ENCODE measurements around the gene COL9A3. TPM values are rescaled to one million over a fixed set of nuclear protein-coding genes. Genes with fewer than 3 reads are reported as not detected.

Gene COL9A3
- total RNA-seq, 1 experiment from 2014 or later, result 46.6 TPM

DNA sequence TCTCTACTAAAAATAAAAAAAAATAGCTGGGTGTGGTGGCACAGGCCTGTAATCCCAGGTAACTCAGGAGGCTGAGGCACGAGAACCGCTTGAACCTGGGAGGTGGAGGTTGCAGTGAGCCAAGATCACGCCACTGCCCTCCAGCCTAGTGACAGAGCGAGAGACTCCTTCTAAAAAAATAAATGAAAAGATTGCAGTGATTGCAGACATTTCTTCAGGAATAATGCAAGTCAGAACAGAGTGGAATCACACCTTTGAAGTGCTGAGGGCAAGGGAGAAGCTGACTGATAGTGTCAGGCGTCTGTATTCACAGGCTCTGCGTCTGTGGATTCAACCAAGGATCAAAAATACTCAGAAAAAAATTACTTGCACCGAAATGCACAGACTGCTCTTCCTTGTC lies 47.4 kb downstream of the COL9A3 start:
- intact Hi-C loops (cut with micrococcal nuclease; ENCODE audit: unreplicated experiment), result no loop called here
- no peaks in the 10 kb centered on the region for H3K9me3 ChIP-seq (ENCODE audit: control insufficient read depth, insufficient read depth, low read depth, low read length)
- CTCF ChIA-PET, result no interaction called here
- H3K4me3 ChIP-seq (ENCODE audit: low read depth in 2 of 2, low read length in 2 of 2), result no peak overlapping the region
- H3K27ac ChIP-seq (ENCODE audit: low read length), result no peak overlapping the region
- ATAC-seq, result no peak
- H3K27me3 ChIP-seq (ENCODE audit: control insufficient read depth, insufficient read depth, low read length), result no peaks in the 10 kb centered on the region
- no peak for DNase-seq (ENCODE audit: low read depth, low spot score)
- no peak for TF ChIP-seq POLR2AphosphoS5 (IDR thresholded peaks at IDR 0.05; ENCODE audit: low read depth, low read length)
- TF ChIP-seq TCF7L2 (IDR thresholded peaks at IDR 0.05; ENCODE audit: low read depth, low read length), result no peak
- TF ChIP-seq SIN3A (IDR thresholded peaks at IDR 0.05; ENCODE audit: borderline replicate concordance, insufficient read depth, low read depth, low read length), result no peak
- TF ChIP-seq, protein P1, sequence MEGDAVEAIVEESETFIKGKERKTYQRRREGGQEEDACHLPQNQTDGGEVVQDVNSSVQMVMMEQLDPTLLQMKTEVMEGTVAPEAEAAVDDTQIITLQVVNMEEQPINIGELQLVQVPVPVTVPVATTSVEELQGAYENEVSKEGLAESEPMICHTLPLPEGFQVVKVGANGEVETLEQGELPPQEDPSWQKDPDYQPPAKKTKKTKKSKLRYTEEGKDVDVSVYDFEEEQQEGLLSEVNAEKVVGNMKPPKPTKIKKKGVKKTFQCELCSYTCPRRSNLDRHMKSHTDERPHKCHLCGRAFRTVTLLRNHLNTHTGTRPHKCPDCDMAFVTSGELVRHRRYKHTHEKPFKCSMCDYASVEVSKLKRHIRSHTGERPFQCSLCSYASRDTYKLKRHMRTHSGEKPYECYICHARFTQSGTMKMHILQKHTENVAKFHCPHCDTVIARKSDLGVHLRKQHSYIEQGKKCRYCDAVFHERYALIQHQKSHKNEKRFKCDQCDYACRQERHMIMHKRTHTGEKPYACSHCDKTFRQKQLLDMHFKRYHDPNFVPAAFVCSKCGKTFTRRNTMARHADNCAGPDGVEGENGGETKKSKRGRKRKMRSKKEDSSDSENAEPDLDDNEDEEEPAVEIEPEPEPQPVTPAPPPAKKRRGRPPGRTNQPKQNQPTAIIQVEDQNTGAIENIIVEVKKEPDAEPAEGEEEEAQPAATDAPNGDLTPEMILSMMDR (IDR thresholded peaks at IDR 0.05), result no peak
- TF ChIP-seq, protein P2, sequence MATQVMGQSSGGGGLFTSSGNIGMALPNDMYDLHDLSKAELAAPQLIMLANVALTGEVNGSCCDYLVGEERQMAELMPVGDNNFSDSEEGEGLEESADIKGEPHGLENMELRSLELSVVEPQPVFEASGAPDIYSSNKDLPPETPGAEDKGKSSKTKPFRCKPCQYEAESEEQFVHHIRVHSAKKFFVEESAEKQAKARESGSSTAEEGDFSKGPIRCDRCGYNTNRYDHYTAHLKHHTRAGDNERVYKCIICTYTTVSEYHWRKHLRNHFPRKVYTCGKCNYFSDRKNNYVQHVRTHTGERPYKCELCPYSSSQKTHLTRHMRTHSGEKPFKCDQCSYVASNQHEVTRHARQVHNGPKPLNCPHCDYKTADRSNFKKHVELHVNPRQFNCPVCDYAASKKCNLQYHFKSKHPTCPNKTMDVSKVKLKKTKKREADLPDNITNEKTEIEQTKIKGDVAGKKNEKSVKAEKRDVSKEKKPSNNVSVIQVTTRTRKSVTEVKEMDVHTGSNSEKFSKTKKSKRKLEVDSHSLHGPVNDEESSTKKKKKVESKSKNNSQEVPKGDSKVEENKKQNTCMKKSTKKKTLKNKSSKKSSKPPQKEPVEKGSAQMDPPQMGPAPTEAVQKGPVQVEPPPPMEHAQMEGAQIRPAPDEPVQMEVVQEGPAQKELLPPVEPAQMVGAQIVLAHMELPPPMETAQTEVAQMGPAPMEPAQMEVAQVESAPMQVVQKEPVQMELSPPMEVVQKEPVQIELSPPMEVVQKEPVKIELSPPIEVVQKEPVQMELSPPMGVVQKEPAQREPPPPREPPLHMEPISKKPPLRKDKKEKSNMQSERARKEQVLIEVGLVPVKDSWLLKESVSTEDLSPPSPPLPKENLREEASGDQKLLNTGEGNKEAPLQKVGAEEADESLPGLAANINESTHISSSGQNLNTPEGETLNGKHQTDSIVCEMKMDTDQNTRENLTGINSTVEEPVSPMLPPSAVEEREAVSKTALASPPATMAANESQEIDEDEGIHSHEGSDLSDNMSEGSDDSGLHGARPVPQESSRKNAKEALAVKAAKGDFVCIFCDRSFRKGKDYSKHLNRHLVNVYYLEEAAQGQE (IDR thresholded peaks at IDR 0.05; ENCODE audit: insufficient read depth in 1 of 2, low read depth in 2 of 2, low read length in 1 of 2), result no peak
- no TSS peak for BruUV-seq (replicated peaks)
- POLR2A ChIA-PET, result no interaction called here
- H3K36me3 ChIP-seq (ENCODE audit: control insufficient read depth, insufficient read depth, low read length), result no peaks in the 10 kb centered on the region
- in situ Hi-C loops (cut with HindIII; ENCODE audit: low pct_unique_long_range_greater_than_20kb, low sequenced_read_pairs), result no loop called here
- peaks cover 10% of the 10 kb centered on the region for H3K4me1 ChIP-seq (ENCODE audit: control insufficient read depth, insufficient read depth, low read length)

DNA sequence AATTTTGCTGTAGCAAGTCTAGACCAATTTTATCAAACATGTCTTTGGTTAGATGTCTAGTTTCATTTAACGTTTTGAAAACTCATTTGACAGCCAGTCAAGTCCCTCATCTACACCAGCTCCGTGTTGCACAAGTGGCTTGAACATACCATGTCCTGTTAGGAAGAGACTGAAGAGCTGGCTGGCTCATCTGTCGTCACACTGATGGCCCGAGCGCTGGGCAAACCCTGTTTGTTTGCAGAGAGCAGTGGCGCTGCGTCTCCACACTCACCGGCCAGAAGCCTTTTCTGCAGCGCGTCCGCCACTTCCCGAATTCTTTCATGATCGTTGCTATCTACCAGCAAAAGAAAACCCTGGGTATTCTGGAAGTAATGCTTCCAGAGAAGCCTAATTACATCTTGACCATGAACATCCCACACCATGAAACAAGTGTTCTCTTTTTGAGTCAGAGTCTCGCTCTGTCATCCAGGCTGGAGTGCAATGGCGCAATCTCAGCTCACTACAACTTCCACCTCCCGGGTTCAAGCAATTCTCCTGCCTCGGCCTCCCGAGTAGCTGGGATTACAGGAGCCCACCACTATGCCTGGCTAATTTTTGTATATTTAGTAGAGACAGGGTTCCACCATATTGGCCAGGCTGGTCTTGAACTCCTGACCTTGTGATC lies 55.5 kb downstream of the COL9A3 start:
- POLR2A ChIA-PET, result no interaction called here

More for the DNA sequence above, 55.5 kb downstream of the COL9A3 start:
- no TSS peak for BruUV-seq (replicated peaks)
- CTCF ChIA-PET, result no interaction called here
- intact Hi-C loops (cut with micrococcal nuclease; ENCODE audit: unreplicated experiment) (no loop called here), in situ Hi-C loops (cut with HindIII; ENCODE audit: low pct_unique_long_range_greater_than_20kb, low sequenced_read_pairs) (no loop called here)
- H3K27me3 ChIP-seq (ENCODE audit: control insufficient read depth, insufficient read depth, low read length), result no peaks in the 10 kb centered on the region
- DNase-seq (ENCODE audit: low read depth, low spot score) (no peak), ATAC-seq (no peak)
- H3K36me3 ChIP-seq (ENCODE audit: control insufficient read depth, insufficient read depth, low read length), result no peaks in the 10 kb centered on the region
- no peak overlapping the region for H3K27ac ChIP-seq (ENCODE audit: low read length)
- no peaks in the 10 kb centered on the region for H3K9me3 ChIP-seq (ENCODE audit: control insufficient read depth, insufficient read depth, low read depth, low read length)
- H3K4me3 ChIP-seq (ENCODE audit: low read depth in 2 of 2, low read length in 2 of 2), result no peak overlapping the region
- no peak for TF ChIP-seq SIN3A (IDR thresholded peaks at IDR 0.05; ENCODE audit: borderline replicate concordance, insufficient read depth, low read depth, low read length)
- no peak for TF ChIP-seq POLR2AphosphoS5 (IDR thresholded peaks at IDR 0.05; ENCODE audit: low read depth, low read length)
- TF ChIP-seq, protein P2 (IDR thresholded peaks at IDR 0.05; ENCODE audit: insufficient read depth in 1 of 2, low read depth in 2 of 2, low read length in 1 of 2), result no peak
- TF ChIP-seq TCF7L2 (IDR thresholded peaks at IDR 0.05; ENCODE audit: low read depth, low read length), result no peak
- TF ChIP-seq, protein P1 (IDR thresholded peaks at IDR 0.05), result no peak
- peaks cover 30% of the 10 kb centered on the region for H3K4me1 ChIP-seq (ENCODE audit: control insufficient read depth, insufficient read depth, low read length)
